Right hindlimb (tissue), 1 donor: Measurements from ENCODE around the gene EGR4.

Source experiments
- DNase-seq: peaks from one replicate; pipeline ENCODE4 v3.0.0-alpha.2; 2018

Gene EGR4

DNA sequence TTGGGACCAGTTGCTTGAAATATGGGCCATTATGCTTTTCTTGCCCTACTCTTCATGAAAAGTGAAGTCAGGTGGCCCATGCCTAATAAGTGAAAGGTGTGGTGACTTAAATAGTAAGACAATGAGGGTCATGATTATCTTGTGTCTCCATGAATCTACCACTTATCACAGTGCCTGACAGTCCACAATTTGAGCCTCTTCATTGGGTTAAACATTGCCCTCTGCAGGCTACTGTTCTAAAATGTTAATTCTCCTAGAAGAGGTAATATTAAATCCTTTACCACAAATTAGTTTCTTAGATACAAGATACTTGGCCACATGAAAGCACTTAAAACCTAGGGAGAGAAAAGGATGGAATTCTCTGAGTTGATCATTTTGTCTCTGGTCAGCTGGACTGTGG, 4.0 kb downstream of the EGR4 start:
- DNase-seq = no peak

DNA sequence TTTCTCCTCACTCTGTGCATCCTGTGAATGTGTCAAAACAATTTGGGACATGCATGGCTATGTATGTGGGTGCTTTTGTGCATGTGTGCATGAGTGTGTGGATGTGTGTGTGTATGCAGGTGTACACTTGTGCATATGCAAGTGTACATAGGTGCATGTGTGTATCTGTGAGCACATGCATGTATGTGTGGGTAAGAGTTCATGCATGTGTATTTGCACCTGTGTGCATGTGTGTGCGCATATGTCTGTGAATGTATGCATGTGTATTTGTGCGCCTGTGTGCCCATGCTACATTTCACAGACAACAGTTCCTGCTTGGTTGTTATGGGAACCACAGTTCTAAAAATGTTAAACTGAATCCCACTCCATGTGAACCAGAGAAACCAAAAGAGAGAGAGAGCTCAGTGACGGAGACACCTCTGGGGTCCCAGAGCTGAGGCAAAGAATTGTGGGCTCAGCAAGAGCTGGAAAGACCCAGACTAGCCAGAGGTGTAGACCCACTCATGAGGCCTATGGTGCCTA, 7.2 kb downstream of the EGR4 start:
- DNase-seq = no peak

GRCh38 chr2:73285159-73285739, 8.1 kb downstream of the EGR4 start:
- no peak for DNase-seq

GRCh38 chr2:73284296-73285158, 8.8 kb downstream of the EGR4 start, which contains the start of gene FBXO41:
Gene FBXO41, minus strand, starts transcription at chr2:73284478. Its CDS starts 14,848 bp downstream, at chr2:73269630.
- DNase-seq = no peak

GRCh38 chr2:73283545-73284295, 9.6 kb downstream of the EGR4 start:
- DNase-seq = no peak

GRCh38 chr2:73282924-73283544, 10.3 kb downstream of the EGR4 start:
- DNase-seq = no peak

DNA sequence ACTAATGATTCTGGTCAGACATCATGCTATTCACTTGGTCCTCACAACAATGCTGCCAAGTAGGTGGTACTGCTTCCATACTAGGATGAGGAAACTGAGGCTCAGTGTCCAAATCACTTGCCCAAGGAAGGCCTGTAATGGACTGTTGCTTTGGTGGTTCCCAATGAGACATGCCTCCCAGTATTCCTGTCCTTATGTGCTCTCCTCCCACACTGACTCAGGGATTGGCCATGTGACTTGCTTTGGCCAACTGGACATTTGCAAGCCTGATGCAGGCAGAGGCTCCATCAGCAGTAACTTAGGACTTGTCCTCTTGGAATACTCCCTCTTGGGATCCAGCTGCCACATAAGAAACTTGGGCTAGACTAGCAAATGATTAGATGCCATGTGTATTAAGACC, 12.1 kb downstream of the EGR4 start:
- no peak for DNase-seq

- no peak for DNase-seq
Measured at GRCh38 chr2:73279852-73280251, 13.5 kb downstream of the EGR4 start.

- DNase-seq = no peak
Measured at GRCh38 chr2:73272270-73272669, 21.1 kb downstream of the EGR4 start.

GRCh38 chr2:73269686-73270465, 23.5 kb downstream of the EGR4 start:
- no peak for DNase-seq

DNA sequence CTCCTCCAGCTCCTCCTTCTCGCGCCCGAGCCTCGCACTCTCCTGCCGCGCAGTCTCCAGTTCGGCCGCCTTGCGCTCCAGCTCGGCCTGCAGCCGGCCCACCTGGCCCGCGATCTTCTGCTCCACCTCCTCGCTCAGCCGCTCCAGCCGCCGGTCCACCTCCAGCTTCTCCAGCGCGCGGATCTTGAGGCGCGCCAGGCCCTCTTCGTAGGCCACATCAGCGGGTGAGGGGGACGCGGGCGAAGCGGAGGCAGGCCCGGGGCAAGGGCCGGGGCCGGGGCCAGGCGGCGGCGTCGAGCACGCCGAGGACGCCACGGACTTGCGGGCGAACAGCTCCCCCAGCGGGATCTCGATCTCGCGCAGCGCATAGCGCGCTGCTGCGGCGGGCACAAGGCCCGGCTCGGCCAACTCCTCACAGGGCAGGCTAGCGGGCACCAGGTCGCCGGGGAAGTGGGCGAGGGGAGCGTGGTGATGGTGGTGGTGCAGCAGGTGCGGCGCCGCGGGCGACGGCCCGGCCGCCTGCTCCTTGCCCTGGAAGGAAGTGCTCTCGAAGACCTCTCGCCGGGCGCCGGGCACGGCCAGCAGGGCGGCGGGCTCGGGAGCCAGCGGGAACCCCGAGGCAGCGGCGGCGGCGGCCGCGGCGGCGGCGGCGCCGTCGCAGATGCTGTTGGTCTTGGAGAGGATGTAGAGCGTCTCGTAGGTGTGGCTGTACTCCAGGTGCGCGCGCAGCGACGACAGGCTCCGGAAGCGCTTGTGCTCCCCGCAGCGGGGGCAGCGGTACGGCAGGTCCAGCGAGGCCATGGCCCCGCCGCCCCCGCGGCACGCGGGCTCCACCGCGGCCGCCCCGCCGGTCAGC, 24.3 kb downstream of the EGR4 start:
- no peak for DNase-seq

DNA sequence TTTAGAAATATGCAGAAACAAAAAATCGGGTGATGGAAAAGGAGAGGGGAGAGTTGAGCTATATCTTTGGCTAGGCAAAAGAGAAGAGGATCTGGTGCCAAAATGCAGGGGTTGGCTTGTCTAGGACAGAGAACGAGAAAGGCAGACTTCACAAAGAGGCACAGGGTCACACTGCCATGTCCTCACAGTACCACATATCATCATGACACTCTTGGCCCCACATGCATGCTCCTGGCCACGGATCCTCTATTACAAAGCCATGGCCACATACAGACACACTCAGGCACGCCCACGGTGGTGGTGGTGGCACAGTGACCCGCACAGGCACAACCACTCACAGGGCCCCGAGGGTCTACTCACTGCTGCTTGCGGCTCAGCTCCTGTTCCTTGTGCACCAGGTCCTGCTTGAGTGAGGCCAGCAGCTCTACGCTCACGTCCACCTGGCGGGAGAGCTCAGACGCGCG, 24.9 kb downstream of the EGR4 start:
- DNase-seq = no peak

GRCh38 chr2:73267008-73267407, 26.3 kb downstream of the EGR4 start:
- no peak for DNase-seq

- DNase-seq = no peak
Measured at GRCh38 chr2:73266061-73266901, 27.1 kb downstream of the EGR4 start.

GRCh38 chr2:73265298-73266060, 27.9 kb downstream of the EGR4 start:
- no peak for DNase-seq

DNA sequence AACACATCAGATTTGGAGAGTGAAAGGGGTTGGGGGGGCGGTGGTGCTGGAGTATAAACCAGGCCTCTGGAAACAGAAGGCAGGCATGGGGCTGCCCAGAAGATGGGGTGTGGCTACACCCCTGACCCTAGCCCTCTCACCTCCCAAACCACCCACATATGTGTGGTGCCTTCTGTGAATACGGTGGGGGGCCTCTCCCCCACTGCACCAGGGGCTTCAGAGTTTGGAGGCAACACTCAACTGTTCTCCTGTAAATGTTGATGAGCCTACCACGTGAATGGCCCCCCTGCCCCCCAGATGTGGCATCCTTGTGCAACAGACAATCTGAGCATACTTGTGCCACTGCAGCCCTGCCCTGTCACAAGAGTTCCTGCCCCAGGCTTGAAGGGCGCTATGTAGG, 28.6 kb downstream of the EGR4 start:
- DNase-seq = no peak

DNA sequence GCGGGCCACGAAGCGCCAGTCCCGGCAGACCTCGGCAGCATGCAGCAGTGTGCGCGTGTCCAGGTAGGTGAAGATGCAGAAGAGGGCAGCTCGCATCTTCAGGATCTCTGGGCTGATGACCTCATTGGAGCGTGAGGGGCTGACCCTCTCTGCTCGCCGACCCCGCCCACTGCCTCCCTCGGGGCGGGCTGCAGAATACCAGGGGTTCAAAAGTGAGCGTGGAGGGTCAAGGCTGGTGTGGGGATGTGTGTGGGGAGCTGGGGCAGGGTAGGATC, 29.1 kb downstream of the EGR4 start:
- DNase-seq = no peak

DNA sequence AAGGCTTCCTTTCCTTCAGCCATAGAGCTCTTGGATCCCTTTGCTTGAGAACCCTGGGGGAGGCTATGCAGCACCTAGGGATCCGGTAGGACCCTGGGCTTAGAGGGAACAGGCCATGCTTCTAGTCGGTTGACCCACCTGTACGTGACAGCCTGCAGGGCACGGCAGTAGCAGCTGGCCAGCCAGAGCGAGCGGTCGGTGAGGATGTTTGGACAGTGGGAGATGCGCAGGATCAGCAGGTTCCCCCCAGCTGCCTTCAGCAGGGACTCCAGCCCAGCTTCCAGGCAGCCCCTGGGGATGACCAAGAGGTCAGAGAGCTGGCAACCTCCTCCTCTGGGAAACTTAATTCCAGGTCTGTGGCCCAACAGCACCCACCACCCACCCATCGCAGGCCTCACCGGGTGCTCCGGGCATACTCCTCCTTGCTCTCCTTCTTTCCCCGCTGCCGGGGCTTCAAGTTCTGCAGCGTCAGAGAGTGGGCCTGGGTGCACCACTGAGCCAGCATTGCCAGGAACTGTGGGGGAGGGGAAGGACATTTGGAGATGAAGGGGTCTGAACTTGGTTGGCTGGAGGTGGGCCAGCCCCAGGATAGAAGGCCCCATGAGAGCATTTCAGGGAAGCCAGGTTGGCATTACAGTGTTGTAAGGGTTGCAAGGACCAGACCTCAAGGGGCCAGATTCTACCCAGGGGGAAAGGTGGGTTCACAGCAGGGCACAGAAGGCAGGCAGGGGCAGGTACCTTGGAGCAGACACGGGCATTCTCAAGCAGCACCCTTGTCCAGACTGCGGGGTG, 29.6 kb downstream of the EGR4 start:
- no peak for DNase-seq
